ENCODE measurements around the gene COMT. TPM values are rescaled to one million over a fixed set of nuclear protein-coding genes. Genes with fewer than 3 reads are reported as not detected.

Gene COMT
- total and polyA plus RNA-seq, 4 donors = 75.3 to 430 (median 146) TPM

DNA sequence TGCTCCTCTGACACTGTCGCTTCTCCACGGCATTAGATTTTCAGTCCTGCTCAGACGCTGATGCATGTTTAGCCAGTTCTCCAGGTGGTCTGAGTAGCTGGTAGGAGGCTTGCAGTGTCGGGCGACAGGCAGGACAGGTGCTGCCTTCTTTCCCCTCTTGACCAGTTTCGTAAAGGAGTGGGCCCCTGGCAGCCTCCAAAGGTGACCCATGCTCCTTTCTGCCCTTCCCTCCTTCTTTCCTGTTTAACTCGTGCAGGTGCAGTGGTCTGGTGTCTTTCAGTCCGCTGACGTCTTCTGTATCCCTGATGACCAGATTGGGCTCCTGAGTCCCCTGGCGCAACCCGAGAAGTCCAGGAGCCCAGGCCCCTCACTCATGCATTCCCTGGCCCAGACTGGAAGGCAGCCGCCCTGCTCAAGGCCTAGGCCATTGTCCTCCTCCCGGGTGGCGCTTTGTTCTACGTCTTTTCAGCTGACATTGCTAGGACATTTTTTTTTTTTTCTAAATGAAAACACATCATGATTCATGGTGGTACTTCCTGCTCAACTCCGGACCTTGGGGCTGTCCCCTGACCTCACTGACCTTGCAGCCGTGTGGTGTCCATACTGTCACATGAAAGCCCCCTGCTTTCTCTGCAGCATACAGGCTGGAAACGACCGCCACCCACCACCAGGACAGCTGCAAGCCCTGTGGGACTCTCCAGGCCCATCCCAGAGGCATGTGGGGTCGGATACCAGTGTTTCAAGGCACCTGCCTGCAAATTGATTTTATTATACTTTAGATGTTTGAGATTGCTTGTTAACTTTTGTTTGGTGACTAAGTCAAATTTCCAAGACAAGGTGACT, 25.6 kb downstream of the COMT start (continued):
- TF ChIP-seq REST (IDR thresholded peaks at IDR 0.05) (no peak), FOXA1 (IDR thresholded peaks at IDR 0.05) (no peak)

DNA sequence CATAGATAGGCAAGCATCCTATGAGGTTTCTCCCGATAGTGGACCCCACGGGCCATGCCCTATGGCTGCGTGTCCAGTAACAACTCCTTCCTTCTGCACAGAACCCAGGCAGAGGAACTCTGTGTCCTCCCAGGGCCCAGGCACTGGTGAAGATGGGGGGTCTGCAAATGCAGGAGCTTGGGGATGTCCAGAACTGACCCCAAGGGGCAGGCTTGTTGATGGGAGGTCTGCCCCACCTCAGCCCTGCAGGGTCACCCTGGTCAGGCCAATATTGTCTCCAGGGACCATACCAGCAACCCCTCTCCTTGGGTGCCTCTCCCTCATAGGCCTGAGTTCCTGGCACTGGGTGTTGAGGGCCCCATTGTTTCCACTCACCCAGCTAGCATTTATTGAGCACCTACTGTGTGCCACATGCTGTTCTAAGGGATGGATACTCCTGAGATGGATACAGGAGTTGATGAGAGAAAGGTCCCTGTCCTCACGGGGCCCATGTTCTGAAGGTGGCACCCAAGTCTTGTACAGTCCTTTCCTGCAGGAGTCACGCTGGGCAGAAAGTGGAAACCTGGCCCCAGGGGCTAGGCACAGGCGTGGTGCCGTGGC, 26.4 kb downstream of the COMT start:
- peak overlapping the region; percentile 64 to 77 for H3K27ac ChIP-seq (ENCODE audit: low read depth in 1 of 2, low read length in 2 of 2)
- no peaks in the 10 kb centered on the region for H3K27me3 ChIP-seq (ENCODE audit: control insufficient read depth in 4 of 4, insufficient read depth in 4 of 4, low read length in 3 of 4)
- H3K4me1 ChIP-seq (ENCODE audit: control insufficient read depth in 4 of 4, insufficient read depth in 4 of 4, low read length in 3 of 4) = peaks cover 24 to 74% (median 49%) of the 10 kb centered on the region in 4 donors

More for the DNA sequence above, 26.4 kb downstream of the COMT start:
- Histone ChIP-seq H3K36me3 (ENCODE audit: control insufficient read depth in 4 of 4, insufficient read depth in 3 of 4, low read depth in 1 of 4, low read length in 3 of 4) (peaks cover 3 to 30% (median 9%) of the 10 kb centered on the region in 4 donors), H3K9ac (ENCODE audit: low read depth in 1 of 2, low read length in 2 of 2) (no peak overlapping the region), H3K9me3 (ENCODE audit: control insufficient read depth in 4 of 4, low read length in 3 of 4) (no peaks in the 10 kb centered on the region), H3K4me3 (ENCODE audit: low read depth in 1 of 3, low read length in 3 of 3) (no peak overlapping the region)
- WGBS = 81% methylated on average over 7 of the region's 7 CpGs
- TF ChIP-seq, protein P1, sequence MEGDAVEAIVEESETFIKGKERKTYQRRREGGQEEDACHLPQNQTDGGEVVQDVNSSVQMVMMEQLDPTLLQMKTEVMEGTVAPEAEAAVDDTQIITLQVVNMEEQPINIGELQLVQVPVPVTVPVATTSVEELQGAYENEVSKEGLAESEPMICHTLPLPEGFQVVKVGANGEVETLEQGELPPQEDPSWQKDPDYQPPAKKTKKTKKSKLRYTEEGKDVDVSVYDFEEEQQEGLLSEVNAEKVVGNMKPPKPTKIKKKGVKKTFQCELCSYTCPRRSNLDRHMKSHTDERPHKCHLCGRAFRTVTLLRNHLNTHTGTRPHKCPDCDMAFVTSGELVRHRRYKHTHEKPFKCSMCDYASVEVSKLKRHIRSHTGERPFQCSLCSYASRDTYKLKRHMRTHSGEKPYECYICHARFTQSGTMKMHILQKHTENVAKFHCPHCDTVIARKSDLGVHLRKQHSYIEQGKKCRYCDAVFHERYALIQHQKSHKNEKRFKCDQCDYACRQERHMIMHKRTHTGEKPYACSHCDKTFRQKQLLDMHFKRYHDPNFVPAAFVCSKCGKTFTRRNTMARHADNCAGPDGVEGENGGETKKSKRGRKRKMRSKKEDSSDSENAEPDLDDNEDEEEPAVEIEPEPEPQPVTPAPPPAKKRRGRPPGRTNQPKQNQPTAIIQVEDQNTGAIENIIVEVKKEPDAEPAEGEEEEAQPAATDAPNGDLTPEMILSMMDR (IDR thresholded peaks at IDR 0.05; ENCODE audit: low read depth, low read length, missing input control) = no peak
- TF ChIP-seq HNF4G (IDR thresholded peaks at IDR 0.05) (no peak), RAD21 (IDR thresholded peaks at IDR 0.05) (no peak), RXRA (IDR thresholded peaks at IDR 0.05) (no peak), FOXA2 (IDR thresholded peaks at IDR 0.05) (no peak), EGR1 (IDR thresholded peaks at IDR 0.05; ENCODE audit: low read depth in 2 of 2) (no peak), HNF4A (conservative IDR thresholded peaks at IDR 0.05) (no peak), TAF1 (conservative IDR thresholded peaks at IDR 0.05) (no peak), REST (IDR thresholded peaks at IDR 0.05) (no peak), SP1 (IDR thresholded peaks at IDR 0.05) (no peak), NR2F2 (IDR thresholded peaks at IDR 0.05) (no peak), GABPA (IDR thresholded peaks at IDR 0.05 in 1 of 2, conservative IDR thresholded peaks at IDR 0.05 in 1 of 2) (no peak), JUND (IDR thresholded peaks at IDR 0.05) (no peak)
- TF ChIP-seq, protein P2, sequence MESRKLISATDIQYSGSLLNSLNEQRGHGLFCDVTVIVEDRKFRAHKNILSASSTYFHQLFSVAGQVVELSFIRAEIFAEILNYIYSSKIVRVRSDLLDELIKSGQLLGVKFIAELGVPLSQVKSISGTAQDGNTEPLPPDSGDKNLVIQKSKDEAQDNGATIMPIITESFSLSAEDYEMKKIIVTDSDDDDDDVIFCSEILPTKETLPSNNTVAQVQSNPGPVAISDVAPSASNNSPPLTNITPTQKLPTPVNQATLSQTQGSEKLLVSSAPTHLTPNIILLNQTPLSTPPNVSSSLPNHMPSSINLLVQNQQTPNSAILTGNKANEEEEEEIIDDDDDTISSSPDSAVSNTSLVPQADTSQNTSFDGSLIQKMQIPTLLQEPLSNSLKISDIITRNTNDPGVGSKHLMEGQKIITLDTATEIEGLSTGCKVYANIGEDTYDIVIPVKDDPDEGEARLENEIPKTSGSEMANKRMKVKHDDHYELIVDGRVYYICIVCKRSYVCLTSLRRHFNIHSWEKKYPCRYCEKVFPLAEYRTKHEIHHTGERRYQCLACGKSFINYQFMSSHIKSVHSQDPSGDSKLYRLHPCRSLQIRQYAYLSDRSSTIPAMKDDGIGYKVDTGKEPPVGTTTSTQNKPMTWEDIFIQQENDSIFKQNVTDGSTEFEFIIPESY (IDR thresholded peaks at IDR 0.05) = no peak
- DNase-seq (ENCODE audit: low spot score) = no peak

All from liver (tissue), 9 donors.